Non-pigmented ciliary epithelial cell (primary cell): ENCODE measurements around the gene NR2F1-AS1.
"Not testable (repeated sequence)": the region's sequence is repeated elsewhere in the genome, so short reads cannot be mapped to it uniquely, and the experiment has no call there.

Source experiments
- DNase-seq: peaks from one replicate; pipeline ENCODE4 v3.0.0-alpha.2; 2010; ENCODE audit warnings: low read depth

NR2F1-AS1 gene

GRCh38 chr5:93517828-93518227 is 63.2 kb downstream of the NR2F1-AS1 start:
- DNase-seq, result no peak

- DNase-seq, result no peak
These were observed 67.7 kb downstream of the NR2F1-AS1 start for GRCh38 chr5:93513298-93513697.

GRCh38 chr5:93512799-93513198 is 68.2 kb downstream of the NR2F1-AS1 start:
- peak; percentile 79 for DNase-seq

GRCh38 chr5:93511445-93511844 is 69.6 kb downstream of the NR2F1-AS1 start:
- DNase-seq, result no peak

- no peak for DNase-seq
These were observed 70.2 kb downstream of the NR2F1-AS1 start for GRCh38 chr5:93510626-93511380.

- DNase-seq, result not testable (repeated sequence)
These were observed 75.5 kb downstream of the NR2F1-AS1 start for GRCh38 chr5:93505553-93505952.

- DNase-seq, result peak; percentile 91
These were observed 77.4 kb downstream of the NR2F1-AS1 start for GRCh38 chr5:93503598-93504067.

GRCh38 chr5:93497096-93497495 is 83.9 kb downstream of the NR2F1-AS1 start:
- DNase-seq, result peak; percentile 75

- DNase-seq, result no peak
These were observed 101.0 kb downstream of the NR2F1-AS1 start for GRCh38 chr5:93479982-93480509.

GRCh38 chr5:93477816-93478215 is 103.2 kb downstream of the NR2F1-AS1 start:
- DNase-seq, result no peak

- DNase-seq, result no peak
These were observed 104.7 kb downstream of the NR2F1-AS1 start for GRCh38 chr5:93476251-93476742.

GRCh38 chr5:93462916-93463315 is 118.1 kb downstream of the NR2F1-AS1 start:
- DNase-seq, result no peak

- DNase-seq, result no peak
These were observed 119.3 kb downstream of the NR2F1-AS1 start for GRCh38 chr5:93461756-93462155.

- DNase-seq, result no peak
These were observed 120.7 kb downstream of the NR2F1-AS1 start for GRCh38 chr5:93460286-93460685.

GRCh38 chr5:93456796-93457195 is 124.2 kb downstream of the NR2F1-AS1 start:
- DNase-seq, result not testable (repeated sequence)

GRCh38 chr5:93454896-93455295 is 126.1 kb downstream of the NR2F1-AS1 start:
- no peak for DNase-seq

- no peak for DNase-seq
These were observed 128.8 kb downstream of the NR2F1-AS1 start for GRCh38 chr5:93452255-93452654.

GRCh38 chr5:93438124-93438523 is 142.9 kb downstream of the NR2F1-AS1 start:
- no peak for DNase-seq

- DNase-seq, result no peak
These were observed 144.9 kb downstream of the NR2F1-AS1 start for GRCh38 chr5:93436083-93436482.

GRCh38 chr5:93433422-93433821 is 147.6 kb downstream of the NR2F1-AS1 start:
- peak; percentile 59 for DNase-seq

GRCh38 chr5:93431250-93431649 is 149.8 kb downstream of the NR2F1-AS1 start:
- DNase-seq, result no peak

GRCh38 chr5:93430673-93431199 is 150.3 kb downstream of the NR2F1-AS1 start:
- no peak for DNase-seq

- DNase-seq, result no peak
These were observed 150.9 kb downstream of the NR2F1-AS1 start for GRCh38 chr5:93430118-93430517.
